Neural progenitor cell (in vitro differentiated cells): ENCODE data around the gene CISTR.

Experiments
- CTCF ChIP-seq: fragments of 200-600 bp; sonication (generic); IDR thresholded peaks from 2 replicates; pipeline ENCODE4 v1.5.1; 2017; ENCODE audit warnings: antibody characterized with exemption, mild to moderate bottlenecking
- EZH2 ChIP-seq: fragments of 200-600 bp; sonication (generic); IDR thresholded peaks from 2 replicates; pipeline ENCODE4 v1.6.1; 2017; ENCODE audit warnings: antibody characterized with exemption, mild to moderate bottlenecking, moderate library complexity

GRCh38 chr12:53710091-53710490, 41.7 kb downstream of the CISTR start:
- TF ChIP-seq CTCF (no peak), EZH2 (no peak)
